OCI-LY1 (cell line): ENCODE data around the gene SELENOW.

ENCODE experiments used
- H2AFZ ChIP-seq: fragments of 200-600 bp; sonication (generic), shearing (Covaris generic); 2 replicates; pipeline ENCODE4 v1.6.0; 2014; ENCODE audit warnings: antibody characterized with exemption, mild to moderate bottlenecking, low read length
- H3F3A ChIP-seq: fragments of 200-600 bp; sonication (generic), shearing (Covaris generic); 2 replicates; pipeline ENCODE4 v1.6.0; 2014; ENCODE audit warnings: mild to moderate bottlenecking, antibody characterized with exemption, low read length, moderate library complexity; ENCODE audit not compliant: insufficient read depth
- H3K27ac ChIP-seq: fragments of 200-600 bp; sonication (generic); 2 replicates; pipeline ENCODE4 v1.5.1; 2014; ENCODE audit warnings: low read length, mixed run types, mild to moderate bottlenecking, low read depth; ENCODE audit not compliant: poor library complexity, severe bottlenecking
- H3K27me3 ChIP-seq: fragments of 200-600 bp; sonication (generic); 2 replicates; pipeline ENCODE4 v1.6.0; 2014; ENCODE audit warnings: antibody characterized with exemption, mild to moderate bottlenecking, low read length, moderate library complexity; ENCODE audit not compliant: insufficient read depth
- H3K36me3 ChIP-seq: fragments of 200-600 bp; sonication (generic); 2 replicates; pipeline ENCODE4 v1.6.1; 2014; ENCODE audit warnings: mild to moderate bottlenecking, antibody characterized with exemption, low read length, moderate library complexity, mixed read lengths; ENCODE audit not compliant: insufficient read depth
- H3K4me1 ChIP-seq: fragments of 200-600 bp; sonication (generic); 2 replicates; pipeline ENCODE4 v1.5.1; 2014; ENCODE audit warnings: mild to moderate bottlenecking, low read length, moderate library complexity; ENCODE audit not compliant: insufficient read depth, severe bottlenecking
- H3K4me2 ChIP-seq: fragments of 200-600 bp; sonication (generic), shearing (Covaris generic); 2 replicates; pipeline ENCODE4 v1.6.1; 2014; ENCODE audit warnings: low read length
- H3K4me3 ChIP-seq: fragments of 200-600 bp; sonication (generic); 2 replicates; pipeline ENCODE4 v1.5.1; 2014; ENCODE audit warnings: low read length, low read depth, mild to moderate bottlenecking, mixed read lengths; ENCODE audit not compliant: poor library complexity, severe bottlenecking
- H3K79me2 ChIP-seq: fragments of 200-600 bp; shearing (Covaris generic); 2 replicates; pipeline ENCODE4 v1.6.1; 2016; ENCODE audit warnings: mixed run types, low read length, mixed read lengths; ENCODE audit not compliant: insufficient read depth
- H3K9ac ChIP-seq: fragments of 200-600 bp; sonication (generic), shearing (Covaris generic); 2 replicates; pipeline ENCODE4 v1.6.1; 2014; ENCODE audit warnings: mild to moderate bottlenecking, low read length, mixed read lengths
- H3K9me2 ChIP-seq: fragments of 200-600 bp; sonication (generic), shearing (Covaris generic); 2 replicates; pipeline ENCODE4 v1.6.1; 2014; ENCODE audit warnings: low read depth, mild to moderate bottlenecking, low read length, mixed read lengths
- H3K9me3 ChIP-seq: fragments of 200-600 bp; shearing (Covaris generic); 2 replicates; pipeline ENCODE4 v1.6.1; 2014; ENCODE audit warnings: low read length, mixed read lengths
- H4K20me1 ChIP-seq: fragments of 200-600 bp; sonication (generic), shearing (Covaris generic); 2 replicates; pipeline ENCODE4 v1.6.0; 2016; ENCODE audit warnings: mild to moderate bottlenecking, low read length; ENCODE audit not compliant: insufficient read depth
- EZH2 ChIP-seq: fragments of 200-600 bp; sonication (generic), shearing (Covaris generic); IDR thresholded peaks from 2 replicates; pipeline ENCODE4 v1.8.0; 2017; ENCODE audit warnings: borderline replicate concordance, mixed run types, mild to moderate bottlenecking, antibody characterized with exemption, low read length, moderate library complexity, mixed read lengths
- TF ChIP-seq, protein P1 (sequence below): fragments of 200-600 bp; sonication (generic), shearing (Covaris generic); IDR thresholded peaks from 2 replicates; pipeline ENCODE4 v1.5.1; 2017; ENCODE audit warnings: mild to moderate bottlenecking, antibody characterized with exemption, low read length, moderate library complexity, mixed read lengths

Gene SELENOW

DNA sequence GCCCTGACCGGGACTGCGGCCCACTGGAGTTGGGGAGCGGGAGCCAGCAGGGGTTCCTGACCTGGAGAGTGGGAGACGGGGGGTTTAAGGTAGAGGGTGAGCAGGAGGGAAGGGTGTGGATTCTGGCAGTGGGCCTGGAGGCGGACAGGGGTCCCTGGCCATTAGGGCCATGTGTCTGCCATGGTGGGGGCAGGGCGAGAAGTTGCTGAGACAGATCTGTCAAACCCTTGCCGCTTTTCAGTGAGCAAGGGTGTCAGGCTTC is 12.2 kb upstream of the SELENOW start:
- Histone ChIP-seq H3K27me3 (no peaks in the 10 kb centered on the region), H3K4me2 (no peak overlapping the region)
- no peak for TF ChIP-seq EZH2

DNA sequence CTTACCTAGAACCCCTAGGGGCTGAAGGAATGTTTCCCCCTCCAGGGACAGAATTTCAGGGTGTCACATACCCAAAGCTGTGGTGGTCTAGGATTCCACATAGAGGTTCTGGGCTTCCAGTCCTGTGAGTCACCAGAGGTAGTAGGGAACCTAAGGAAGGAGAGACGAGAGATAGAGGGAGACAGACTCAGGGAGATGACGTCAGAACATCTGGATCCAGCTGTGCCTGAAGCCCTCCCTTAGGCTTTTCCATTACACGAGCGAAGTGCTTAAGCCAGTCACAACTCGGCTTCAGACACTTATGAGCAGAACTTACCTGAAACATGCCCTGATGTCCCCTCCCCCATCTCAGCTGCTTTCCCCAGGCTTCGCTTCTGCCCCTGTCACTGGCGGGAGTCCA is 11.8 kb upstream of the SELENOW start:
- TF ChIP-seq, protein P1, sequence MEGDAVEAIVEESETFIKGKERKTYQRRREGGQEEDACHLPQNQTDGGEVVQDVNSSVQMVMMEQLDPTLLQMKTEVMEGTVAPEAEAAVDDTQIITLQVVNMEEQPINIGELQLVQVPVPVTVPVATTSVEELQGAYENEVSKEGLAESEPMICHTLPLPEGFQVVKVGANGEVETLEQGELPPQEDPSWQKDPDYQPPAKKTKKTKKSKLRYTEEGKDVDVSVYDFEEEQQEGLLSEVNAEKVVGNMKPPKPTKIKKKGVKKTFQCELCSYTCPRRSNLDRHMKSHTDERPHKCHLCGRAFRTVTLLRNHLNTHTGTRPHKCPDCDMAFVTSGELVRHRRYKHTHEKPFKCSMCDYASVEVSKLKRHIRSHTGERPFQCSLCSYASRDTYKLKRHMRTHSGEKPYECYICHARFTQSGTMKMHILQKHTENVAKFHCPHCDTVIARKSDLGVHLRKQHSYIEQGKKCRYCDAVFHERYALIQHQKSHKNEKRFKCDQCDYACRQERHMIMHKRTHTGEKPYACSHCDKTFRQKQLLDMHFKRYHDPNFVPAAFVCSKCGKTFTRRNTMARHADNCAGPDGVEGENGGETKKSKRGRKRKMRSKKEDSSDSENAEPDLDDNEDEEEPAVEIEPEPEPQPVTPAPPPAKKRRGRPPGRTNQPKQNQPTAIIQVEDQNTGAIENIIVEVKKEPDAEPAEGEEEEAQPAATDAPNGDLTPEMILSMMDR, result no peak
- Histone ChIP-seq H3K9me3 (no peaks in the 10 kb centered on the region), H2AFZ (no peak overlapping the region), H3K9ac (no peak overlapping the region), H3K36me3 (no peaks in the 10 kb centered on the region), H3K4me1 (peaks cover 12% of the 10 kb centered on the region), H3K27me3 (no peaks in the 10 kb centered on the region), H3K9me2 (no peaks in the 10 kb centered on the region), H3K27ac (no peak overlapping the region), H3F3A (no peaks in the 10 kb centered on the region), H3K4me3 (no peak overlapping the region), H4K20me1 (no peaks in the 10 kb centered on the region), H3K79me2 (no peaks in the 10 kb centered on the region), H3K4me2 (no peak overlapping the region)

More for the DNA sequence above, 12.2 kb upstream of the SELENOW start:
- H3K9ac ChIP-seq, result no peak overlapping the region
- no peaks in the 10 kb centered on the region for H3F3A ChIP-seq
- no peak overlapping the region for H3K27ac ChIP-seq
- H3K36me3 ChIP-seq, result no peaks in the 10 kb centered on the region
- H2AFZ ChIP-seq, result no peak overlapping the region
- no peaks in the 10 kb centered on the region for H3K79me2 ChIP-seq
- H4K20me1 ChIP-seq, result no peaks in the 10 kb centered on the region
- no peak overlapping the region for H3K4me3 ChIP-seq
- H3K9me3 ChIP-seq, result no peaks in the 10 kb centered on the region
- H3K4me1 ChIP-seq, result peaks cover 12% of the 10 kb centered on the region
- no peaks in the 10 kb centered on the region for H3K9me2 ChIP-seq

DNA sequence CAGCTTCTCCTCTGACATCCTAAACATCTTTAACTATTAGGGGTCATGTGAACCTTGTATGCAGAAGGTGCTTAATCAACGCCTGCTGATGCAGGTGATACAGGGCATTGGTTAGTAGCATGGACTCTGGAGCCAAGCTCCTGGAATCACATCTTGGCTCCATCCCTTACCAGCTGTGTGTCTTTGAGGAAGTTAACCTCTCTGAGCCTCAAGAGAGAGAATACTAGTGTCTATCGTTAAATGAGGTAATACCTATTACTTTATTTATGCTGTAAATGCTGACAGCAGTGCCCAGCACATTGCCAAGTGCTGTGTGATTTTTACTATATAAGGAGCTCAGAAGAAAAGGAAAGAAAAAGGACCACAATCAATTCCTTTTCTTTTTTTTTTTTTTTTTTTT is 11.2 kb upstream of the SELENOW start:
- H3K9ac ChIP-seq, result no peak overlapping the region

DNA sequence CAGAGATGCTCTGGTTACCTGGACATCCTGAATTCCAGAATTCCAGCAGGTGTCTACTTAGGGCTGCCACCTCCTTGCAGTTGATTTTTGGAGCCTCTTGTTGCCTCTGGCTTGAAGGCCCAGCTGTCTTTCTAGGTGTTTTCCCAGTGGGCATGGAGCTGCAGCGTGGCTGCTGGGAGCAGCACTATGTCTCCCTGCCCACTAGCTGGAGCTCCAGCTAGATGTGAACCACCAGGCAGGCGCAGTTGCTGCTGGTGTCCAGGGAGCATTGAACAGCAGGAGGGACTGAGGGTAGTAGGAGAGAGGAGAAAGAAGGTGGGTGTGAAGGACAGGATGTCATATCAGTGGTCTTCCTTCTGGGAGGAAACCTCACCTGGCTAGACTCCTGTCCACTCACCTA is 9.9 kb upstream of the SELENOW start:
- no peak overlapping the region for H3K4me2 ChIP-seq
- H3K27me3 ChIP-seq, result no peaks in the 10 kb centered on the region
- no peaks in the 10 kb centered on the region for H3K9me3 ChIP-seq
- peaks cover 12% of the 10 kb centered on the region for H3K4me1 ChIP-seq
- H3K36me3 ChIP-seq, result no peaks in the 10 kb centered on the region
- no peak overlapping the region for H2AFZ ChIP-seq
- H3K79me2 ChIP-seq, result no peaks in the 10 kb centered on the region
- H3K9ac ChIP-seq, result no peak overlapping the region
- H3K27ac ChIP-seq, result no peak overlapping the region
- no peaks in the 10 kb centered on the region for H3F3A ChIP-seq
- no peak for TF ChIP-seq EZH2
- TF ChIP-seq, protein P1, result no peak
- H3K4me3 ChIP-seq, result no peak overlapping the region
- H3K9me2 ChIP-seq, result no peaks in the 10 kb centered on the region
- no peaks in the 10 kb centered on the region for H4K20me1 ChIP-seq

More for the DNA sequence above, 11.2 kb upstream of the SELENOW start:
- Histone ChIP-seq H3K9me2 (no peaks in the 10 kb centered on the region), H3K27ac (no peak overlapping the region), H2AFZ (no peak overlapping the region), H3K36me3 (no peaks in the 10 kb centered on the region), H3K79me2 (no peaks in the 10 kb centered on the region), H3K4me1 (peaks cover 12% of the 10 kb centered on the region), H3F3A (no peaks in the 10 kb centered on the region), H4K20me1 (no peaks in the 10 kb centered on the region), H3K4me3 (no peak overlapping the region), H3K4me2 (no peak overlapping the region), H3K27me3 (no peaks in the 10 kb centered on the region), H3K9me3 (no peaks in the 10 kb centered on the region)
- TF ChIP-seq, protein P1, result no peak
- TF ChIP-seq EZH2, result no peak
